Endothelial cell of umbilical vein (primary cell): Measurements from ENCODE around the gene MYOCD. TPM values are rescaled to one million over a fixed set of nuclear protein-coding genes. Genes with fewer than 3 reads are reported as not detected.
A peak's percentile ranks its signal among the peaks of the same experiment; 100 is the strongest.

Experiments
- BruUV-seq: library from RNA; stranded (reverse); fragments of 400-500 nt; replicated peaks from 2 replicates; lab custom pipeline; 2021; lab: Mats Ljungman, UMichigan
- CTCF ChIA-PET: fragments of 300-600, 350-600 bp; sonication (Branson Sonifier 250); formaldehyde crosslinking; loops from one replicate; lab custom pipeline; 2021; ENCODE audit warnings: antibody characterized with exemption, inconsistent platforms; lab: Charles Lee
- POLR2A ChIA-PET: fragments of 300-600, 350-600 bp; sonication (Branson Sonifier 250); formaldehyde crosslinking; loops from one replicate; lab custom pipeline; 2021; ENCODE audit warnings: antibody characterized with exemption, inconsistent platforms; lab: Charles Lee
- DNase-seq: peaks from one replicate; pipeline ENCODE4 v3.0.0-alpha.2; 2011; ENCODE audit warnings: low read depth, low spot score
- FAIRE-seq: peaks from 2 replicates; lab custom pipeline; 2011; peaks lifted over from hg19 to GRCh38; lab: Jason Lieb, UNC
- H2AFZ ChIP-seq: 2 replicates; pipeline ENCODE4 v1.6.0; 2012; ENCODE audit warnings: low read depth, low read length, control low read depth, inconsistent platforms
- H3K27ac ChIP-seq: 2 replicates; pipeline ENCODE4 v1.5.1; 2011; ENCODE audit warnings: low read depth, mild to moderate bottlenecking, control low read depth, low read length, moderate library complexity; ENCODE audit not compliant: insufficient read depth
- H3K27me3 ChIP-seq, 2 experiments: 2 replicates each; pipeline versions ENCODE4 v1.6.0 to v1.6.1; 2011; ENCODE audit warnings: low read length in 2 of 2, mixed read lengths in 1 of 2; ENCODE audit not compliant: control insufficient read depth in 2 of 2, insufficient read depth in 2 of 2
- H3K36me3 ChIP-seq, 2 experiments: 2 replicates in 1 of 2; 3 replicates in 1 of 2; pipeline ENCODE4 v1.5.1; 2011; ENCODE audit warnings: low read length in 2 of 2, mild to moderate bottlenecking in 1 of 2, moderate library complexity in 1 of 2; ENCODE audit not compliant: control insufficient read depth in 2 of 2, insufficient read depth in 2 of 2; ENCODE audit errors: extremely low read depth in 1 of 2
- H3K4me1 ChIP-seq: 3 replicates; pipeline ENCODE4 v1.5.1; 2011; ENCODE audit warnings: mild to moderate bottlenecking, low read length; ENCODE audit not compliant: control insufficient read depth, insufficient read depth; ENCODE audit errors: extremely low read depth
- H3K4me2 ChIP-seq: 2 replicates; pipeline ENCODE4 v1.6.1; 2011; ENCODE audit warnings: low read length, control low read depth, mixed read lengths; ENCODE audit not compliant: insufficient read depth
- H3K4me3 ChIP-seq, 3 experiments: fragments of 200-600 bp in 1 of 3; sonication (generic), shearing (Covaris generic) in 1 of 3; replicated peaks in 1 of 3; 2 replicates each; pipeline ENCODE4 v1.5.1; 2011 to 2016; ENCODE audit warnings: control low read depth in 3 of 3, low read length in 3 of 3, mild to moderate bottlenecking in 2 of 3, inconsistent platforms in 1 of 3, low read depth in 1 of 3, moderate library complexity in 1 of 3; ENCODE audit not compliant: insufficient read depth in 1 of 3
- H3K79me2 ChIP-seq: 2 replicates; pipeline ENCODE4 v1.6.0; 2012; ENCODE audit warnings: low read length, inconsistent platforms; ENCODE audit not compliant: control insufficient read depth, insufficient read depth
- H3K9ac ChIP-seq: replicated peaks from 2 replicates; pipeline ENCODE3; 2011; ENCODE audit warnings: low read length, control low read depth; ENCODE audit not compliant: insufficient read depth; ENCODE audit errors: extremely low read depth
- H3K9me1 ChIP-seq: replicated peaks from 3 replicates; pipeline ENCODE4 v1.6.0; 2011; ENCODE audit warnings: mild to moderate bottlenecking, low read length; ENCODE audit not compliant: control insufficient read depth, insufficient read depth; ENCODE audit errors: extremely low read depth
- H3K9me3 ChIP-seq: replicated peaks from 2 replicates; pipeline ENCODE4 v1.5.1; 2012; ENCODE audit warnings: low read length, inconsistent platforms; ENCODE audit not compliant: control insufficient read depth, insufficient read depth
- H4K20me1 ChIP-seq: replicated peaks from 2 replicates; pipeline ENCODE3; 2011; ENCODE audit warnings: mild to moderate bottlenecking, low read length; ENCODE audit not compliant: control insufficient read depth, insufficient read depth; ENCODE audit errors: extremely low read depth
- EZH2 ChIP-seq: IDR thresholded peaks from 2 replicates; pipeline ENCODE4 v1.6.1; 2012; ENCODE audit warnings: borderline replicate concordance, low read depth, mild to moderate bottlenecking, moderate library complexity, low read length, inconsistent platforms; ENCODE audit not compliant: severe bottlenecking
- FOS ChIP-seq: IDR thresholded peaks from 2 replicates; pipeline ENCODE4 v1.6.1; 2011; ENCODE audit warnings: mild to moderate bottlenecking, low read length, moderate library complexity, borderline replicate concordance; ENCODE audit not compliant: insufficient read depth
- GATA2 ChIP-seq: IDR thresholded peaks from 2 replicates; pipeline ENCODE4 v1.7.0; 2011; ENCODE audit warnings: low read depth, mild to moderate bottlenecking, moderate library complexity, mixed read lengths, low read length; ENCODE audit not compliant: insufficient read length, insufficient read depth
- JUN ChIP-seq: IDR thresholded peaks from 2 replicates; pipeline ENCODE4 v1.6.1; 2011; ENCODE audit warnings: borderline replicate concordance, low read depth; ENCODE audit not compliant: insufficient read length, insufficient read depth
- MYC ChIP-seq: IDR thresholded peaks from one replicate; pipeline ENCODE4 v1.6.1; 2011; ENCODE audit warnings: mild to moderate bottlenecking, low read depth, low read length
- POLR2A ChIP-seq: IDR thresholded peaks from 2 replicates; pipeline ENCODE4 v1.6.1; 2012; ENCODE audit warnings: low read depth, mild to moderate bottlenecking, control low read depth, low read length
- POLR2AphosphoS5 ChIP-seq: IDR thresholded peaks from 2 replicates; pipeline ENCODE4 v1.6.1; 2012; ENCODE audit warnings: low read depth, mild to moderate bottlenecking, control low read depth, low read length, moderate library complexity; ENCODE audit not compliant: insufficient read depth
- dilution Hi-C: fragments of 300-500 bp; cut with MboI; formaldehyde crosslinking; loops from one replicate; pipeline ENCODE4 v1.15.0; 2019; ENCODE audit warnings: low sequenced_read_pairs; ENCODE audit not compliant: extremely low pct_ligation_motif_present
- intact Hi-C: fragments of 100-400 bp; cut with micrococcal nuclease; formaldehyde crosslinking; loops from one replicate; pipeline ENCODE4 v1.10.0; 2022
- polyA plus RNA-seq, 4 experiments: library from polyadenylated mRNA; depleted of rRNA in 3 of 4; stranded (reverse) in 3 of 4; unstranded in 1 of 4; fragments of >200 nt; gene quantifications; 2 replicates each; pipeline versions ENCODE4 v1.2.1 to v1.2.3, GENCODE V29; 2011 to 2012; ENCODE audit warnings: missing spikeins in 1 of 4
- total RNA-seq: library from RNA; stranded (reverse); gene quantifications from 2 replicates; pipeline ENCODE4 v1.2.3, GENCODE V29; 2021
- TF ChIP-seq, protein P1 (sequence below), 2 donors: IDR thresholded peaks; 1 replicate in 1 of 2; 2 replicates in 1 of 2; pipeline ENCODE4 v1.5.1; 2011; ENCODE audit warnings: low read length in 2 of 2, mild to moderate bottlenecking in 2 of 2, moderate library complexity in 2 of 2, control low read depth in 1 of 2, inconsistent platforms in 1 of 2, low read depth in 1 of 2; ENCODE audit not compliant: insufficient read depth in 1 of 2; ENCODE audit errors: extremely low read depth in 1 of 2
- TF ChIP-seq, protein P2 (sequence below): IDR thresholded peaks from 2 replicates; pipeline ENCODE4 v1.6.1; 2011; ENCODE audit not compliant: insufficient read depth, insufficient read length

Gene MYOCD
- total and polyA plus RNA-seq, 2 donors (not counting 3 experiments of a cell fraction or from before 2014, with no cell fraction given) = not detected

DNA sequence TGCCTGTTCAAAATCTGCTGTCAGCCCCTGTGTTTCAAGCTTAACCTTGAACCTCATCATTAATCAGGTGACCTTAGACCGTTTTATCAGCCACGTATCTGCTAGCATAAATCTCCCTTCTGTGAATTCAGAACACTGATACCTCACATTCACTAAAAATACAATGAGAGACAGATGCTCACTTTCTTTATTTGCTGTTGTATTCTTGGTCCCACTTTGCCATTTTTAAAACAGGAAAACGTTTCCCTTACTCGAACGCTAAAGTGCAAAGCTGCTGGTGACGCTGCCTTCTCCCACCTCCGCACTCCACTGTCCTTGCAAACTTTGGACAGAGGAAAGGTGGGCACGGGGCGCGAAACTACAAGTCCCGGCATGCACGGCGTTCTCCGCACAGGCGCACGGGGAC is 123.4 kb downstream of the MYOCD start:
- BruUV-seq = no TSS peak
- dilution Hi-C loops = no loop called here
- FAIRE-seq (no peak), DNase-seq (peak; percentile 49)
- H3K4me3 ChIP-seq = peak overlapping the region in 1 of 3 experiments; percentile 45
- ChIA-PET CTCF (no interaction called here), POLR2A (no interaction called here)
- H3K79me2 ChIP-seq = no peaks in the 10 kb centered on the region
- no peaks in the 10 kb centered on the region for H3K9me3 ChIP-seq
- H3K27me3 ChIP-seq = peaks cover 0 to 14% of the 10 kb centered on the region in 2 experiments
- no peak overlapping the region for H3K27ac ChIP-seq
- H3K4me1 ChIP-seq = no peaks in the 10 kb centered on the region
- no peak for TF ChIP-seq MYC
- no peak for TF ChIP-seq GATA2
- TF ChIP-seq POLR2A = no peak
- TF ChIP-seq, protein P1, sequence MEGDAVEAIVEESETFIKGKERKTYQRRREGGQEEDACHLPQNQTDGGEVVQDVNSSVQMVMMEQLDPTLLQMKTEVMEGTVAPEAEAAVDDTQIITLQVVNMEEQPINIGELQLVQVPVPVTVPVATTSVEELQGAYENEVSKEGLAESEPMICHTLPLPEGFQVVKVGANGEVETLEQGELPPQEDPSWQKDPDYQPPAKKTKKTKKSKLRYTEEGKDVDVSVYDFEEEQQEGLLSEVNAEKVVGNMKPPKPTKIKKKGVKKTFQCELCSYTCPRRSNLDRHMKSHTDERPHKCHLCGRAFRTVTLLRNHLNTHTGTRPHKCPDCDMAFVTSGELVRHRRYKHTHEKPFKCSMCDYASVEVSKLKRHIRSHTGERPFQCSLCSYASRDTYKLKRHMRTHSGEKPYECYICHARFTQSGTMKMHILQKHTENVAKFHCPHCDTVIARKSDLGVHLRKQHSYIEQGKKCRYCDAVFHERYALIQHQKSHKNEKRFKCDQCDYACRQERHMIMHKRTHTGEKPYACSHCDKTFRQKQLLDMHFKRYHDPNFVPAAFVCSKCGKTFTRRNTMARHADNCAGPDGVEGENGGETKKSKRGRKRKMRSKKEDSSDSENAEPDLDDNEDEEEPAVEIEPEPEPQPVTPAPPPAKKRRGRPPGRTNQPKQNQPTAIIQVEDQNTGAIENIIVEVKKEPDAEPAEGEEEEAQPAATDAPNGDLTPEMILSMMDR (IDR thresholded peaks at IDR 0.05; ENCODE audit: extremely low read depth in 1 of 2, insufficient read depth in 1 of 2, low read depth in 1 of 2, low read length in 2 of 2) = no peak
- no peak for TF ChIP-seq FOS
- TF ChIP-seq, protein P2, sequence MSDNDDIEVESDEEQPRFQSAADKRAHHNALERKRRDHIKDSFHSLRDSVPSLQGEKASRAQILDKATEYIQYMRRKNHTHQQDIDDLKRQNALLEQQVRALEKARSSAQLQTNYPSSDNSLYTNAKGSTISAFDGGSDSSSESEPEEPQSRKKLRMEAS = no peak
- TF ChIP-seq EZH2 = no peak
- no peak for TF ChIP-seq POLR2AphosphoS5
- TF ChIP-seq JUN = no peak
- no peaks in the 10 kb centered on the region for H3K9me1 ChIP-seq
- no peak overlapping the region for H3K4me2 ChIP-seq
- intact Hi-C loops = no loop called here
- no peaks in the 10 kb centered on the region for H3K36me3 ChIP-seq
- no peak overlapping the region for H3K9ac ChIP-seq
- no peak overlapping the region for H2AFZ ChIP-seq
- no peaks in the 10 kb centered on the region for H4K20me1 ChIP-seq
